GM12873 (cell line): ENCODE results near the gene POU3F3.

Source experiments
- TF ChIP-seq, protein P1 (sequence below): IDR thresholded peaks from 2 replicates; pipeline ENCODE4 v1.5.1; 2012; ENCODE audit warnings: low read depth, mild to moderate bottlenecking, moderate library complexity, low read length, control low read depth; ENCODE audit not compliant: insufficient read depth; ENCODE audit errors: missing control alignments

POU3F3 gene

DNA sequence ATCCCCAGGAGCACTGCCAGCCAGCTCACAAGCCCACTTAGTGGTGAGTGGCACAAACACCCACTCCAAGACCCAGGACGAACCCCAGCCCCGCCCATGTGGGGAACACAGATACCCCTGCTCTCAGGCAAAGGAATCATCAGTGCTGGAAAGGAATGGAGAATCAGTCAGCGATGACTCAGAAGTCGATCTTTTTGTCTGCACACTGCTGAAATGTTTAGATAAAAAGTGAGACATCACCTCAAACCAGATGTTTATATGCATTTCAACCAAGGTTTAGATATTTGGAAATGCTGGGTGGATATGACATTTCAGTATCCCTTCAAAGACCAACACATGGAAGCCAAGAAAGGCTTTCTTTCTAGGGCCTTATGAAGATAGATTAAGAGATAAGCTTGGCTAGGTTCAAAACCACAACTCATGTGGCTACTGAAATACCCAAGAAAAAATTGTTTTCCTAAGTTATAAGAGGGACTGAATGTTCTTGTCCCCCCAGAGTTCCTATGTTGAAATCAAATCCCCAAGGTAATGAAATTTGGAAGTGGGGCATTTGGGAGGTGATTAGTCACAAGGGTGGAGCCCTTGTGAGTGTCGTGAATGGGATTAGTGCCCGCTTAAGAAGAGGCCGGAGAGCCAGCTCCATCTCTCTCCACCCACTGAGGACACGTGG lies 43.7 kb downstream of the POU3F3 start:
- TF ChIP-seq, protein P1, sequence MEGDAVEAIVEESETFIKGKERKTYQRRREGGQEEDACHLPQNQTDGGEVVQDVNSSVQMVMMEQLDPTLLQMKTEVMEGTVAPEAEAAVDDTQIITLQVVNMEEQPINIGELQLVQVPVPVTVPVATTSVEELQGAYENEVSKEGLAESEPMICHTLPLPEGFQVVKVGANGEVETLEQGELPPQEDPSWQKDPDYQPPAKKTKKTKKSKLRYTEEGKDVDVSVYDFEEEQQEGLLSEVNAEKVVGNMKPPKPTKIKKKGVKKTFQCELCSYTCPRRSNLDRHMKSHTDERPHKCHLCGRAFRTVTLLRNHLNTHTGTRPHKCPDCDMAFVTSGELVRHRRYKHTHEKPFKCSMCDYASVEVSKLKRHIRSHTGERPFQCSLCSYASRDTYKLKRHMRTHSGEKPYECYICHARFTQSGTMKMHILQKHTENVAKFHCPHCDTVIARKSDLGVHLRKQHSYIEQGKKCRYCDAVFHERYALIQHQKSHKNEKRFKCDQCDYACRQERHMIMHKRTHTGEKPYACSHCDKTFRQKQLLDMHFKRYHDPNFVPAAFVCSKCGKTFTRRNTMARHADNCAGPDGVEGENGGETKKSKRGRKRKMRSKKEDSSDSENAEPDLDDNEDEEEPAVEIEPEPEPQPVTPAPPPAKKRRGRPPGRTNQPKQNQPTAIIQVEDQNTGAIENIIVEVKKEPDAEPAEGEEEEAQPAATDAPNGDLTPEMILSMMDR: no peak

DNA sequence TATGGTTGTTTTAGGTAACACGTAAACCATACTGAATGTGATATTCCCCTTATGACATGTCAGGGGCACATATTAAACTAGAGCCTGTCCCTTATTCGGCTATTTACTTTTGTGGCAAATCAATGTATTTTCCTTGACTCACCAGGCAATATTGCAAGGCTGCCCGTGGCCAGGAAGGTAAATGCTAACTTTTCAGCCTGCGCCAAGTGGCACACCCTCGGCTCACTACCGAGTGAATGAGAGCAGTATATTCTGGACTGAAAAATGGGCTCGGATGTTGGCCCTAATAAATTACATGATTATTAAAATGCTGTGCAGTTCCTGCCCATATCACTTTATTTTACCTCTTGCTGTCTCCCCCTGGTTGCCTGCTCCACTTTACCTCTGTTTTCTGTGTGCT lies 46.7 kb downstream of the POU3F3 start:
- TF ChIP-seq, protein P1: no peak

DNA sequence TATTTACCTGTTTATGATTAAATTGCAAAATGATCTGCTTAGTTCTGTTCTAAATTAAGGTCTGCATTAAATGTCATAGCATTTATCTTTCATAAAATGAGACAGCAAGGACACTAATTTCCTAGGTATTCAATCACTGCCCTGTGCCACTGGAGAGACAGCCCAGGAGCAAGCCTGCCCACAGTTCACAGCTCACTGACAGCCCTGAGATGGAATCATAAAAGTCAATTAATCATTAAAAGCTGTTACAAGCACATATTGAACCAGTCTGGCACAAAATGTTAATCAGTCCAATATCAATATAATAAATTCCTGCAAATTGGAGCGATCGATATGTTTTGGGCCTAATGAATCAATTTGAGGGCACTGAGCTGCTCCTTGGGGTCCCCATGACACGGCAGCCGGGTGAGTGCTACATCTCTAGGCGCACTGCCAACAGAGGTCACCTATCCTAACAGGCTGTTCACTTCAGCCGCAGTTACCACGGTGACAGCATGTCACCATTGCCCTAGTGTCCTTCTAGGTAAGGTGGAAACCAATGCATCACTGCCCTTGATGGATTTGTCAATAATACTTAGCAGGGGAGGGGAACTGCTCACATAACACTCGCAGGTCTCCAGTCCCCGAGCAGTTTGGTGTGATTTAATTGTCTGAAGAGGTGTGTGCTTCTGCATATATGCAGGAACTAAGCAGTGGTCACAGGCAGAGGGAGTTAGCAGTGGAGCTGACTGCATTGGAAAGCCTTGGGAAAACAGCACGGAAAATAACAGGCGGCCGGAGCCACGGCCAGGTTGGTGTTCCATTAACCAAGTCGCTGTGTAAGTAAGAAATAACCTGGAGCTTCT lies 47.3 kb downstream of the POU3F3 start:
- TF ChIP-seq, protein P1: no peak

DNA sequence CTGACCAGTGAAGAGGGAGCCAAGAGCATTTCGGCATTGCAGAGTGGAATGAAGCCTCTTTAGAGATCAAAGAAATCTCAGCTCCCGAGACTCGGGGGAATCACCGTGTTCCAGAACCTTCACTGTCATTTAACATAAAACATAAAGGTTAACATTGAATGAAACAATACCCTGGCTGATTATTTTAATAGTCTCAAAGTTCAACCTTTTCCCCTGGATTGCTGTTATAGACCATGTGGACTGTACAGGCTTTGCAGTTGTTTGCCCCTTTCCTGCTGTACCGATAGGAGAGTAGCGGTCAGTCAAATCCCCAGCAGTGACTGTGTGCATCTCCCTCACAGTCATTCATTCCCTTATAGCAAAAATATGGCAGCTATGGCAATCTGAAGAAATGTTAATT lies 48.4 kb downstream of the POU3F3 start:
- TF ChIP-seq, protein P1: no peak
